Body of pancreas (tissue), 4 donors: ENCODE data around the gene YIF1A. TPM values are rescaled to one million over a fixed set of nuclear protein-coding genes. Genes with fewer than 3 reads are reported as not detected.

Source experiments
- ATAC-seq: fragments of 150-250 bp; one replicate; pipeline ENCODE4 v1.9.1; 2016
- DNase-seq, 4 donors: peaks; one replicate each; pipeline ENCODE4 v3.0.0-alpha.2; 2019
- H3K27ac ChIP-seq, 4 donors: fragments of 200-600 bp; sonication (generic); 1 replicate in 3 of 4; 2 replicates in 1 of 4; pipeline versions ENCODE4 v1.5.1 to v1.6.1; 2016 to 2019; ENCODE audit warnings: mild to moderate bottlenecking in 1 of 4, mixed read lengths in 1 of 4, moderate library complexity in 1 of 4
- H3K27me3 ChIP-seq, 2 donors: fragments of 200-600 bp; sonication (generic); one replicate each; pipeline ENCODE4 v1.6.0; 2016; ENCODE audit warnings: mild to moderate bottlenecking in 1 of 2
- H3K36me3 ChIP-seq, 2 donors: fragments of 200-600 bp; sonication (generic); replicated peaks in 1 of 2; 2 replicates each; pipeline ENCODE4 v1.5.1; 2016; ENCODE audit warnings: low read depth in 2 of 2; ENCODE audit not compliant: insufficient read depth in 1 of 2
- H3K4me1 ChIP-seq: fragments of 200-600 bp; sonication (generic); one replicate; pipeline ENCODE4 v1.6.0; 2016
- H3K4me3 ChIP-seq, 2 donors: fragments of 200-600 bp; sonication (generic); 1 replicate in 1 of 2; 2 replicates in 1 of 2; pipeline ENCODE4 v1.5.1; 2016 to 2019
- H3K9me3 ChIP-seq, 3 donors: fragments of 200-600 bp; sonication (generic); 1 replicate in 2 of 3; 2 replicates in 1 of 3; pipeline ENCODE4 v1.5.1; 2016
- CTCF ChIP-seq, 7 experiments: fragments of 450-650 bp in 4 of 7; fragments of 200-600 bp in 3 of 7; sonication (generic) in 3 of 7; IDR thresholded peaks; one replicate each; pipeline ENCODE4 v1.5.1; 2016 to 2019; ENCODE audit warnings: antibody characterized with exemption in 7 of 7
- POLR2A ChIP-seq, 3 donors: fragments of 450-650 bp; IDR thresholded peaks; one replicate each; pipeline ENCODE4 v1.6.1; 2016; ENCODE audit warnings: antibody characterized with exemption in 3 of 3, mild to moderate bottlenecking in 2 of 3
- WGBS, 2 donors: methylation state at CpG; one replicate each; pipeline ENCODE4 v1.1.5; 2017; 5-methylcytosine and 5-hydroxymethylcytosine counted together
- intact Hi-C: fragments of 100-400 bp; cut with DNase I; formaldehyde crosslinking; loops from one replicate; pipeline ENCODE4 v1.15.1; 2023
- total RNA-seq, 2 donors: library from RNA; depleted of rRNA; stranded (reverse); fragments of >200 nt; gene quantifications; one replicate each; pipeline ENCODE4 v1.1.0, GENCODE V29; 2016

The YIF1A gene
- total RNA-seq, 2 donors from 2014 or later, result 63.6 to 91.6 TPM

GRCh38 chr11:66240781-66241136 is 48.2 kb downstream of the YIF1A start:
- Histone ChIP-seq H3K36me3 (peaks cover 0 to 10% of the 10 kb centered on the region in 2 donors), H3K4me3 (no peak overlapping the region), H3K27ac (no peak overlapping the region), H3K9me3 (no peaks in the 10 kb centered on the region), H3K27me3 (no peaks in the 10 kb centered on the region), H3K4me1 (no peaks in the 10 kb centered on the region)
- 77 to 82% methylated on average over 9 of the region's 9 CpGs for WGBS, 2 donors
- intact Hi-C loops, result no loop called here
- TF ChIP-seq CTCF (IDR thresholded peaks at IDR 0.05) (no peak), POLR2A (IDR thresholded peaks at IDR 0.05) (no peak)
- ATAC-seq (no peak), DNase-seq (no peak)

- H3K36me3 ChIP-seq, result peaks cover 0 to 14% of the 10 kb centered on the region in 2 donors
- intact Hi-C loops, result no loop called here
- TF ChIP-seq CTCF (IDR thresholded peaks at IDR 0.05) (no peak), POLR2A (IDR thresholded peaks at IDR 0.05) (no peak)
These were observed 48.8 kb downstream of the YIF1A start for GRCh38 chr11:66239998-66240780.

GRCh38 chr11:66239511-66239910 is 49.4 kb downstream of the YIF1A start:
- intact Hi-C loops, result no loop called here
- no peak overlapping the region for H3K4me3 ChIP-seq
- peaks cover 0 to 14% of the 10 kb centered on the region in 2 donors for H3K36me3 ChIP-seq
- ATAC-seq, result no peak
- H3K27me3 ChIP-seq, result no peaks in the 10 kb centered on the region
- no peaks in the 10 kb centered on the region for H3K9me3 ChIP-seq
- WGBS, 2 donors, result 74 to 76% methylated on average over 3 of the region's 3 CpGs
- no peak overlapping the region for H3K27ac ChIP-seq
- no peak for DNase-seq
- no peak for TF ChIP-seq CTCF (IDR thresholded peaks at IDR 0.05)
- TF ChIP-seq POLR2A (IDR thresholded peaks at IDR 0.05), result no peak
- H3K4me1 ChIP-seq, result no peaks in the 10 kb centered on the region

More at GRCh38 chr11:66239998-66240780, 48.8 kb downstream of the YIF1A start:
- DNase-seq (no peak), ATAC-seq (no peak)
- Histone ChIP-seq H3K4me3 (no peak overlapping the region), H3K27me3 (no peaks in the 10 kb centered on the region), H3K4me1 (no peaks in the 10 kb centered on the region), H3K9me3 (no peaks in the 10 kb centered on the region), H3K27ac (no peak overlapping the region)
- 87 to 89% methylated on average over 23 to 25 of the region's 25 CpGs for WGBS, 2 donors

GRCh38 chr11:66238786-66239413 is 50.0 kb downstream of the YIF1A start:
- no peak overlapping the region for H3K27ac ChIP-seq
- intact Hi-C loops, result no loop called here
- 91 to 95% methylated on average over 11 to 17 of the region's 17 CpGs for WGBS, 2 donors
- no peaks in the 10 kb centered on the region for H3K4me1 ChIP-seq
- no peaks in the 10 kb centered on the region for H3K9me3 ChIP-seq
- no peak for DNase-seq
- no peak for ATAC-seq
- no peak overlapping the region for H3K4me3 ChIP-seq
- TF ChIP-seq CTCF (IDR thresholded peaks at IDR 0.05) (no peak), POLR2A (IDR thresholded peaks at IDR 0.05) (no peak)
- no peaks in the 10 kb centered on the region for H3K27me3 ChIP-seq
- H3K36me3 ChIP-seq, result peaks cover 0 to 21% of the 10 kb centered on the region in 2 donors
